DOHH2 (cell line): ENCODE results near the gene RWDD4.

ENCODE experiments used
- H3F3A ChIP-seq: fragments of 200-600 bp; sonication (generic), shearing (Covaris generic); 2 replicates; pipeline ENCODE4 v1.6.0; 2016; ENCODE audit warnings: antibody characterized with exemption, mild to moderate bottlenecking; ENCODE audit not compliant: control insufficient read depth, insufficient read depth
- H3K27ac ChIP-seq: fragments of 200-600 bp; sonication (generic); 2 replicates; pipeline ENCODE4 v1.5.1; 2014; ENCODE audit warnings: low read depth, mild to moderate bottlenecking, low read length, moderate library complexity
- H3K27me3 ChIP-seq: fragments of 200-600 bp; sonication (generic); 2 replicates; pipeline ENCODE4 v1.6.1; 2014; ENCODE audit warnings: mild to moderate bottlenecking, low read length, mixed read lengths; ENCODE audit not compliant: control insufficient read depth
- H3K36me3 ChIP-seq: fragments of 200-600 bp; sonication (generic); 2 replicates; pipeline ENCODE4 v1.6.1; 2014; ENCODE audit warnings: mild to moderate bottlenecking, low read length, moderate library complexity, mixed read lengths; ENCODE audit not compliant: control insufficient read depth
- H3K4me1 ChIP-seq: fragments of 200-600 bp; sonication (generic); 2 replicates; pipeline ENCODE4 v1.6.1; 2014; ENCODE audit warnings: mild to moderate bottlenecking, low read length, mixed read lengths; ENCODE audit not compliant: control insufficient read depth
- H3K4me2 ChIP-seq: fragments of 200-600 bp; sonication (generic); 2 replicates; pipeline ENCODE4 v1.6.0; 2014; ENCODE audit warnings: mild to moderate bottlenecking, low read length, moderate library complexity
- H3K4me3 ChIP-seq: fragments of 200-600 bp; sonication (generic); 2 replicates; pipeline ENCODE4 v1.5.1; 2014; ENCODE audit warnings: mild to moderate bottlenecking, low read length, mixed read lengths
- H3K79me2 ChIP-seq: fragments of 200-600 bp; sonication (generic); 2 replicates; pipeline ENCODE4 v1.6.1; 2014; ENCODE audit warnings: mild to moderate bottlenecking, low read length, mixed read lengths; ENCODE audit not compliant: control insufficient read depth
- H3K9me2 ChIP-seq: fragments of 200-600 bp; sonication (generic); replicated peaks from 2 replicates; pipeline ENCODE4 v1.6.1; 2014; ENCODE audit warnings: mild to moderate bottlenecking, low read length, mixed read lengths; ENCODE audit not compliant: control insufficient read depth
- H3K9me3 ChIP-seq: fragments of 200-600 bp; sonication (generic); 2 replicates; pipeline ENCODE4 v1.6.1; 2014; ENCODE audit warnings: antibody characterized with exemption, low read length, mixed read lengths; ENCODE audit not compliant: control insufficient read depth, insufficient read depth
- H4K20me1 ChIP-seq: fragments of 200-600 bp; sonication (generic); 2 replicates; pipeline ENCODE4 v1.6.0; 2014; ENCODE audit warnings: low read depth, mild to moderate bottlenecking, antibody characterized with exemption, low read length, moderate library complexity; ENCODE audit not compliant: control insufficient read depth, insufficient read depth
- EZH2phosphoT487 ChIP-seq: fragments of 200-600 bp; sonication (generic); IDR thresholded peaks from 2 replicates; pipeline ENCODE4 v1.6.1; 2017; ENCODE audit warnings: borderline replicate concordance, mild to moderate bottlenecking, antibody characterized with exemption, low read length, moderate library complexity, mixed read lengths
- TF ChIP-seq, protein P1 (sequence below): fragments of 200-600 bp; sonication (generic); IDR thresholded peaks from one replicate; pipeline ENCODE4 v1.5.1; 2014; ENCODE audit warnings: antibody characterized with exemption, mild to moderate bottlenecking, low read depth, low read length; ENCODE audit not compliant: poor library complexity, severe bottlenecking

RWDD4 gene

GRCh38 chr4:183659029-183659871 lies at the start of gene RWDD4, which contains the start of gene TRAPPC11:
TSS of gene RWDD4 (minus strand) at chr4:183659185. CDS start at chr4:183658952, 233 bp downstream.
TSS of gene TRAPPC11 (plus strand) at chr4:183659293. CDS start at chr4:183663868, 4,575 bp downstream.
- H4K20me1 ChIP-seq = no peaks in the 10 kb centered on the region
- H3K4me1 ChIP-seq = peaks cover 24% of the 10 kb centered on the region
- H3K9me2 ChIP-seq = no peaks in the 10 kb centered on the region
- peak within 1 kb of the TSS; percentile 96 for H3K4me2 ChIP-seq
- H3K4me3 ChIP-seq = peak within 1 kb of the TSS; percentile 90
- H3F3A ChIP-seq = no peaks in the 10 kb centered on the region
- TF ChIP-seq, protein P1, sequence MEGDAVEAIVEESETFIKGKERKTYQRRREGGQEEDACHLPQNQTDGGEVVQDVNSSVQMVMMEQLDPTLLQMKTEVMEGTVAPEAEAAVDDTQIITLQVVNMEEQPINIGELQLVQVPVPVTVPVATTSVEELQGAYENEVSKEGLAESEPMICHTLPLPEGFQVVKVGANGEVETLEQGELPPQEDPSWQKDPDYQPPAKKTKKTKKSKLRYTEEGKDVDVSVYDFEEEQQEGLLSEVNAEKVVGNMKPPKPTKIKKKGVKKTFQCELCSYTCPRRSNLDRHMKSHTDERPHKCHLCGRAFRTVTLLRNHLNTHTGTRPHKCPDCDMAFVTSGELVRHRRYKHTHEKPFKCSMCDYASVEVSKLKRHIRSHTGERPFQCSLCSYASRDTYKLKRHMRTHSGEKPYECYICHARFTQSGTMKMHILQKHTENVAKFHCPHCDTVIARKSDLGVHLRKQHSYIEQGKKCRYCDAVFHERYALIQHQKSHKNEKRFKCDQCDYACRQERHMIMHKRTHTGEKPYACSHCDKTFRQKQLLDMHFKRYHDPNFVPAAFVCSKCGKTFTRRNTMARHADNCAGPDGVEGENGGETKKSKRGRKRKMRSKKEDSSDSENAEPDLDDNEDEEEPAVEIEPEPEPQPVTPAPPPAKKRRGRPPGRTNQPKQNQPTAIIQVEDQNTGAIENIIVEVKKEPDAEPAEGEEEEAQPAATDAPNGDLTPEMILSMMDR = no peak
- no peak for TF ChIP-seq EZH2phosphoT487
- H3K79me2 ChIP-seq = peaks cover 64% of the 10 kb centered on the region
- no peaks in the 10 kb centered on the region for H3K9me3 ChIP-seq
- peaks cover 21% of the 10 kb centered on the region for H3K36me3 ChIP-seq
- no peaks in the 10 kb centered on the region for H3K27me3 ChIP-seq
- peak within 1 kb of the TSS; percentile 54 for H3K27ac ChIP-seq

DNA sequence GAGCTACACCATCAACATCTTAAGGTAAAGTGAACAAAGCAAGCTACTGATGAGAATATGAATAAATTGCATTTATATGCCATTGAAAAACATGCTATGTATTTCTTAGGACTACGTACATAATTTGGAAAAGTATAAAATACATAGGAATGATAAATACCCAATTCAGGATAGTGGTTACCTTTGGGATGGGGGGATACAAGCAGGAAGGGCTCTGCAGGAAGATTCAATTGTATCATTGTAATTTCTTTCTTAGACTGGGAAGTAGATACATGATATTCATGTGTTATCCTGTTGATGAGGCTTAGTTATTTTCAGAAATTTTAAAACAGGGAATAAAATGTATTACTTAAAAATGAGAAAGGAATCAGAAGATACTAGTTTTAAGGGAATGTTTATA lies 43.5 kb upstream of the RWDD4 start:
- H3F3A ChIP-seq = no peaks in the 10 kb centered on the region
- no peaks in the 10 kb centered on the region for H3K79me2 ChIP-seq
- H3K9me3 ChIP-seq = no peaks in the 10 kb centered on the region
- H3K4me3 ChIP-seq = no peak overlapping the region
- H3K9me2 ChIP-seq = no peaks in the 10 kb centered on the region
- H4K20me1 ChIP-seq = no peaks in the 10 kb centered on the region
- peaks cover 56% of the 10 kb centered on the region for H3K36me3 ChIP-seq
- TF ChIP-seq, protein P1 = no peak
- no peak for TF ChIP-seq EZH2phosphoT487
- H3K27me3 ChIP-seq = no peaks in the 10 kb centered on the region
- no peak overlapping the region for H3K4me2 ChIP-seq
- no peaks in the 10 kb centered on the region for H3K4me1 ChIP-seq
- H3K27ac ChIP-seq = no peak overlapping the region

DNA sequence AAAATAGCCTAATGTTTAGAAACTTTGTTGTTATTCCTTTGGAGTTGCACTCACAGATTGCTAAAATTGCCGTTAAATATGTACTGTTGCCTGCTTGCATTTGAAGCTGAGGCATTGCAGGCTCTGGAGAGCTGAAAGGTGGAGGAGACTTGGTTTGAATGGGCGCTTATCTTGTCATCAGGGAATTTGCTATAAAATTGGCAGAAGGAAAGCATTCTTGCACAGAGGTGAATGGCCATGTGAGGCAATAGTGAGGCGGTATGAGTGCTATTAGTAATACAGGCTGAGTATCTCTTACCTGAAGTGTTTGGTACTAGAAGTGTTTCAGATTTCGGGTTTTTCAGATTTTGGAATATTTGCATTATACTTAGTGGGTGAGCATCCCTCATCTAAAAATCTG lies 41.4 kb upstream of the RWDD4 start:
- no peaks in the 10 kb centered on the region for H3K9me3 ChIP-seq
- H3K4me1 ChIP-seq = no peaks in the 10 kb centered on the region
- no peaks in the 10 kb centered on the region for H3F3A ChIP-seq
- no peaks in the 10 kb centered on the region for H3K79me2 ChIP-seq
- peaks cover 69% of the 10 kb centered on the region for H3K36me3 ChIP-seq
- H3K9me2 ChIP-seq = no peaks in the 10 kb centered on the region
- no peaks in the 10 kb centered on the region for H3K27me3 ChIP-seq
- no peak overlapping the region for H3K4me3 ChIP-seq
- H3K4me2 ChIP-seq = no peak overlapping the region
- no peak overlapping the region for H3K27ac ChIP-seq
- H4K20me1 ChIP-seq = no peaks in the 10 kb centered on the region
- TF ChIP-seq, protein P1 = no peak
- no peak for TF ChIP-seq EZH2phosphoT487
